HepG2 (cell line): ENCODE results near the gene FBXO8. TPM values are rescaled to one million over a fixed set of nuclear protein-coding genes. Genes with fewer than 3 reads are reported as not detected.

Experiments used
- ATAC-seq: fragments of 200-7000 bp; cut with Tn5 transposase; 3 replicates; pipeline ENCODE4 v1.9.1; 2020; ENCODE audit warnings: mild to moderate bottlenecking, moderate library complexity
- BruUV-seq: library from RNA; stranded (reverse); fragments of 400-500 nt; replicated peaks from 2 replicates; lab custom pipeline; 2021; lab: Mats Ljungman, UMichigan
- CTCF ChIA-PET: fragments of 300-600 bp; formaldehyde crosslinking; extraction: SDS; loops from one replicate; lab custom pipeline; 2021; ENCODE audit warnings: low total read pairs, inconsistent platforms, low intra/inter-chr PET ratio; lab: Yijun Ruan, JAX
- POLR2A ChIA-PET: fragments of 350-600 bp; sonication (Branson Sonifier 250); formaldehyde crosslinking; loops from one replicate; lab custom pipeline; 2020; ENCODE audit warnings: antibody characterized with exemption, inconsistent platforms; lab: Yijun Ruan, JAX
- DNase-seq: peaks from one replicate; pipeline ENCODE4 v3.0.0-alpha.2; 2015; ENCODE audit warnings: low spot score
- FAIRE-seq: peaks from 3 replicates; lab custom pipeline; 2011; peaks lifted over from hg19 to GRCh38; lab: Jason Lieb, UNC
- H2AFZ ChIP-seq: one replicate; pipeline ENCODE4 v1.6.1; 2011; ENCODE audit warnings: low read length, inconsistent platforms
- H3K27ac ChIP-seq: fragments of 300-600 bp; 3 replicates; pipeline ENCODE4 v1.8.0; 2011; ENCODE audit warnings: mixed run types, mild to moderate bottlenecking, mixed read lengths, low read length, inconsistent platforms; ENCODE audit not compliant: insufficient read depth; ENCODE audit errors: extremely low read length
- H3K27me3 ChIP-seq, 2 experiments: fragments of 200-600 bp in 1 of 2; 2 replicates in 1 of 2; 3 replicates in 1 of 2; pipeline versions ENCODE4 v1.6.0 to v1.8.0; 2011; ENCODE audit warnings: low read length in 2 of 2, mild to moderate bottlenecking in 2 of 2, moderate library complexity in 2 of 2, inconsistent platforms in 1 of 2; ENCODE audit not compliant: insufficient read depth in 2 of 2, control insufficient read depth in 1 of 2
- H3K36me3 ChIP-seq, 2 experiments: fragments of 200-600 bp in 1 of 2; replicated peaks in 1 of 2; 2 replicates in 1 of 2; 3 replicates in 1 of 2; pipeline versions ENCODE4 v1.5.1 to v1.8.0; 2011; ENCODE audit warnings: low read length in 2 of 2, inconsistent platforms in 1 of 2; ENCODE audit not compliant: insufficient read depth in 2 of 2, control insufficient read depth in 1 of 2
- H3K4me1 ChIP-seq: 2 replicates; pipeline ENCODE4 v1.5.1; 2012; ENCODE audit warnings: low read length, inconsistent platforms; ENCODE audit not compliant: insufficient read depth
- H3K4me2 ChIP-seq: 2 replicates; pipeline ENCODE4 v1.6.0; 2011; ENCODE audit warnings: low read depth, low read length, inconsistent platforms
- H3K4me3 ChIP-seq, 3 experiments: fragments of 200-600 bp in 1 of 3; sonication (generic), shearing (Covaris generic) in 1 of 3; replicated peaks in 1 of 3; 2 replicates each; pipeline ENCODE4 v1.5.1; 2011 to 2016; ENCODE audit warnings: low read length in 3 of 3, inconsistent platforms in 2 of 3, low read depth in 2 of 3, mild to moderate bottlenecking in 2 of 3, control low read depth in 1 of 3, mixed read lengths in 1 of 3; ENCODE audit not compliant: insufficient read depth in 1 of 3
- H3K79me2 ChIP-seq: one replicate; pipeline ENCODE4 v1.6.1; 2011; ENCODE audit warnings: low read length, inconsistent platforms; ENCODE audit not compliant: insufficient read depth
- H3K9ac ChIP-seq: 2 replicates; pipeline ENCODE4 v1.6.0; 2011; ENCODE audit warnings: mild to moderate bottlenecking, low read depth, low read length, inconsistent platforms; ENCODE audit not compliant: insufficient read depth
- H3K9me3 ChIP-seq: 2 replicates; pipeline ENCODE4 v1.5.1; 2012; ENCODE audit warnings: mild to moderate bottlenecking, low read length
- H4K20me1 ChIP-seq: 2 replicates; pipeline ENCODE4 v1.6.0; 2011; ENCODE audit warnings: inconsistent platforms, mild to moderate bottlenecking, low read length, moderate library complexity; ENCODE audit not compliant: insufficient read depth
- BCL6 ChIP-seq: IDR thresholded peaks from 2 replicates; pipeline ENCODE4 v1.6.1; 2016; ENCODE audit warnings: missing genetic modification reagents, missing compliant biosample characterization
- ETV5 ChIP-seq: IDR thresholded peaks from 2 replicates; pipeline ENCODE4 v1.6.1; 2018; ENCODE audit warnings: missing biosample characterization, missing genetic modification reagents, inconsistent platforms, borderline replicate concordance
- FOXP1 ChIP-seq, 2 experiments: fragments of 450-650 bp in 1 of 2; IDR thresholded peaks; 2 replicates each; pipeline ENCODE4 v1.6.1; 2017 to 2018; ENCODE audit warnings: antibody characterized with exemption in 1 of 2
- HNRNPK ChIP-seq: fragments of 200-400 bp; formaldehyde crosslinking; IDR thresholded peaks from 2 replicates; pipeline ENCODE4 v1.6.1; 2018; ENCODE audit warnings: low read length, low read depth, moderate library complexity, mild to moderate bottlenecking; ENCODE audit not compliant: poor library complexity, severe bottlenecking
- PCBP1 ChIP-seq: fragments of 200-400 bp; formaldehyde crosslinking; IDR thresholded peaks from 2 replicates; pipeline ENCODE4 v1.6.1; 2017; ENCODE audit warnings: mild to moderate bottlenecking, low read depth, low read length, borderline replicate concordance
- PCBP2 ChIP-seq: fragments of 200-400 bp; formaldehyde crosslinking; optimal IDR thresholded peaks from 2 replicates; pipeline ENCODE3; 2018; ENCODE audit warnings: low read length, low read depth; ENCODE audit not compliant: poor library complexity, severe bottlenecking
- SMC3 ChIP-seq: IDR thresholded peaks from 2 replicates; pipeline ENCODE4 v1.6.1; 2011; ENCODE audit warnings: low read length, improper control_type of control experiment
- STAG1 ChIP-seq: sonication (generic); formaldehyde crosslinking; IDR thresholded peaks from 2 replicates; pipeline ENCODE4 v1.4.0; 2020; ENCODE audit warnings: missing genetic modification reagents
- WGBS: methylation state at CpG from one replicate; pipeline ENCODE4 v1.1.6; 2017; ENCODE audit warnings: low lambda C conversion rate; 5-methylcytosine and 5-hydroxymethylcytosine counted together
- in situ Hi-C: cut with HindIII; loops from 2 replicates; pipeline ENCODE4 v1.10.0; 2017; ENCODE audit warnings: low pct_unique_long_range_greater_than_20kb; ENCODE audit not compliant: extremely low pct_ligation_motif_present
- intact Hi-C: fragments of 100-400 bp; cut with micrococcal nuclease; formaldehyde crosslinking; loops from one replicate; pipeline ENCODE4 v1.10.0; 2022; ENCODE audit not compliant: unreplicated experiment
- polyA plus RNA-seq, 8 experiments: library from polyadenylated mRNA; depleted of rRNA in 3 of 8; stranded (reverse) in 7 of 8; unstranded in 1 of 8; fragments of >200 nt; fragmentation: Illumina TruSeq in 4 of 8; extraction: Trizol in 4 of 8; gene quantifications; 2 replicates each; pipeline versions ENCODE4 v1.2.1 to v1.2.3, GENCODE V29; 2011 to 2016; ENCODE audit warnings: low read depth in 4 of 8, missing spikeins in 1 of 8, mixed read lengths in 1 of 8; ENCODE audit not compliant: insufficient read depth in 1 of 8
- total RNA-seq, 5 experiments: library from RNA; depleted of rRNA; stranded (reverse); fragments of >200 nt; fragmentation: Illumina TruSeq; extraction: Trizol; gene quantifications; 2 replicates each; pipeline ENCODE4 v1.2.3, GENCODE V29; 2016; ENCODE audit warnings: low read depth in 1 of 5
- TF ChIP-seq, protein P1 (sequence below): sonication (generic); formaldehyde crosslinking; IDR thresholded peaks from 2 replicates; pipeline ENCODE4 v1.5.0; 2020; ENCODE audit warnings: mild to moderate bottlenecking, missing genetic modification reagents, moderate library complexity

The FBXO8 gene
- total and polyA plus RNA-seq, 2 of the 13 experiments (the other 11 are each of a cell fraction or from before 2014, with no cell fraction given), result 11.7 to 15.2 TPM

DNA sequence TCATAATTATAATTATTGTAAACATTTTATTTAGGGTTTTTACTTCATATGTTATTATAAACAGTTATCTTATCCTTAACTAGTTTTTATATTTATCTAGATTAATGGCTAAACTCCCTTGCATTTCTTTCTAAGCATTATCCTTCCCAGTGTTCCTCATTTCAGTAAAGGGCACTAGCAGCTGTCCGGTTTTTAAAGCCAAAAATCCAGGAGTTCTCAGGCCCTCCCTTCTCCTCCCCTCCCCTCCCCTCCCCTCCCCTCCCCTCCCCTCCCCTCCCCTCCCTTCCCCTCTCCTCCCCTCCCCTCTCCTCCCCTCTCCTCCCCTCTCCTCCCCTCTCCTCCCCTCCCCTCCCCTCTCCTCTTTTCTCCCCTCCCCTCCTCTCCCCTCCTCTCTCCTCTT is 58.9 kb downstream of the FBXO8 start:
- Histone ChIP-seq H3K9me3 (no peaks in the 10 kb centered on the region), H3K27ac (no peak overlapping the region), H3K4me1 (no peaks in the 10 kb centered on the region), H4K20me1 (no peaks in the 10 kb centered on the region), H2AFZ (no peak overlapping the region), H3K9ac (no peak overlapping the region), H3K4me3 (no peak overlapping the region), H3K27me3 (no peaks in the 10 kb centered on the region; a peak in 1 of 5 replicates), H3K4me2 (no peak overlapping the region), H3K79me2 (no peaks in the 10 kb centered on the region), H3K36me3 (no peaks in the 10 kb centered on the region)
- POLR2A ChIA-PET, result no interaction called here
- WGBS, result 4% methylated on average over 1 of the region's 1 CpG
- in situ Hi-C loops (loop anchor here (25.0 kb wide), 1 partner anchor 413 kb away; no protein-coding TSS in a partner anchor), intact Hi-C loops (no loop called here)
- TF ChIP-seq FOXP1 (IDR thresholded peaks at IDR 0.05) (no peak), FOXP1 (CRISPR knock-in tag; IDR thresholded peaks at IDR 0.05) (no peak), HNRNPK (peak; percentile 96), PCBP2 (peak; percentile 69), ETV5 (CRISPR knock-in tag) (no peak), PCBP1 (0 out of 2 replicates have a peak, but pooled peaks have one; percentile 89)
- no peak for ATAC-seq
- CTCF ChIA-PET, result no interaction called here
- no TSS peak for BruUV-seq
- no peak for DNase-seq
- no peak for FAIRE-seq

- H3K27ac ChIP-seq, result no peak overlapping the region
- H3K9me3 ChIP-seq, result no peaks in the 10 kb centered on the region
- H3K4me3 ChIP-seq, result no peak overlapping the region
- H3K27me3 ChIP-seq, result peaks cover 1 to 16% of the 10 kb centered on the region in 2 experiments; a peak in 4 of 5 replicates
- intact Hi-C loops (loop anchor here (1.0 to 2.0 kb wide), 2 partner anchors 60 to 97 kb away; partner anchors contain the start of genes CEP44 and FBXO8), in situ Hi-C loops (loop anchor here (25.0 kb wide), 1 partner anchor 415 kb away; no protein-coding TSS in a partner anchor)
- 7% methylated on average over 4 of the region's 4 CpGs for WGBS
- peak; percentile 75 for ATAC-seq
- CTCF ChIA-PET, result interaction anchor here (0.8 to 3.8 kb wide), 2 partner anchors 95 to 97 kb away, joined by 3 to 31 read pairs; no protein-coding TSS in a partner anchor
- TF ChIP-seq SMC3 (peak; percentile 30), STAG1 (CRISPR knock-in tag) (peak; percentile 54), BCL6 (CRISPR knock-in tag) (no peak)
- TF ChIP-seq, protein P1, sequence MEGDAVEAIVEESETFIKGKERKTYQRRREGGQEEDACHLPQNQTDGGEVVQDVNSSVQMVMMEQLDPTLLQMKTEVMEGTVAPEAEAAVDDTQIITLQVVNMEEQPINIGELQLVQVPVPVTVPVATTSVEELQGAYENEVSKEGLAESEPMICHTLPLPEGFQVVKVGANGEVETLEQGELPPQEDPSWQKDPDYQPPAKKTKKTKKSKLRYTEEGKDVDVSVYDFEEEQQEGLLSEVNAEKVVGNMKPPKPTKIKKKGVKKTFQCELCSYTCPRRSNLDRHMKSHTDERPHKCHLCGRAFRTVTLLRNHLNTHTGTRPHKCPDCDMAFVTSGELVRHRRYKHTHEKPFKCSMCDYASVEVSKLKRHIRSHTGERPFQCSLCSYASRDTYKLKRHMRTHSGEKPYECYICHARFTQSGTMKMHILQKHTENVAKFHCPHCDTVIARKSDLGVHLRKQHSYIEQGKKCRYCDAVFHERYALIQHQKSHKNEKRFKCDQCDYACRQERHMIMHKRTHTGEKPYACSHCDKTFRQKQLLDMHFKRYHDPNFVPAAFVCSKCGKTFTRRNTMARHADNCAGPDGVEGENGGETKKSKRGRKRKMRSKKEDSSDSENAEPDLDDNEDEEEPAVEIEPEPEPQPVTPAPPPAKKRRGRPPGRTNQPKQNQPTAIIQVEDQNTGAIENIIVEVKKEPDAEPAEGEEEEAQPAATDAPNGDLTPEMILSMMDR (CRISPR knock-in tag), result peak; percentile 65
- POLR2A ChIA-PET, result no interaction called here
- DNase-seq, result peak; percentile 16
- H3K36me3 ChIP-seq, result no peaks in the 10 kb centered on the region
- H4K20me1 ChIP-seq, result no peaks in the 10 kb centered on the region
- H3K4me1 ChIP-seq, result 0 out of 2 replicates have a peak, but pooled peaks cover 3% of the 10 kb centered on the region
- peak; percentile 79 for FAIRE-seq
- no peak overlapping the region for H2AFZ ChIP-seq
- BruUV-seq, result no TSS peak
- H3K9ac ChIP-seq, result no peak overlapping the region
- no peaks in the 10 kb centered on the region for H3K79me2 ChIP-seq
- no peak overlapping the region for H3K4me2 ChIP-seq
Measured at GRCh38 chr4:174222266-174222872, 61.1 kb downstream of the FBXO8 start.
